OCI-LY3 (cell line): ENCODE results near the gene HADH.

Experiments
- EZH2phosphoT487 ChIP-seq: fragments of 200-600 bp; shearing (Covaris generic); IDR thresholded peaks from 2 replicates; pipeline ENCODE4 v1.6.1; 2018; ENCODE audit warnings: antibody characterized with exemption, mixed run types, low read depth
- TF ChIP-seq, protein P1 (sequence below): fragments of 200-600, 300-600 bp; sonication (generic); IDR thresholded peaks from 2 replicates; pipeline ENCODE4 v1.5.1; 2014; ENCODE audit warnings: antibody characterized with exemption, low read length, low read depth

GRCh38 chr4:108006361-108006760, 16.7 kb downstream of the HADH start:
- TF ChIP-seq, protein P1, sequence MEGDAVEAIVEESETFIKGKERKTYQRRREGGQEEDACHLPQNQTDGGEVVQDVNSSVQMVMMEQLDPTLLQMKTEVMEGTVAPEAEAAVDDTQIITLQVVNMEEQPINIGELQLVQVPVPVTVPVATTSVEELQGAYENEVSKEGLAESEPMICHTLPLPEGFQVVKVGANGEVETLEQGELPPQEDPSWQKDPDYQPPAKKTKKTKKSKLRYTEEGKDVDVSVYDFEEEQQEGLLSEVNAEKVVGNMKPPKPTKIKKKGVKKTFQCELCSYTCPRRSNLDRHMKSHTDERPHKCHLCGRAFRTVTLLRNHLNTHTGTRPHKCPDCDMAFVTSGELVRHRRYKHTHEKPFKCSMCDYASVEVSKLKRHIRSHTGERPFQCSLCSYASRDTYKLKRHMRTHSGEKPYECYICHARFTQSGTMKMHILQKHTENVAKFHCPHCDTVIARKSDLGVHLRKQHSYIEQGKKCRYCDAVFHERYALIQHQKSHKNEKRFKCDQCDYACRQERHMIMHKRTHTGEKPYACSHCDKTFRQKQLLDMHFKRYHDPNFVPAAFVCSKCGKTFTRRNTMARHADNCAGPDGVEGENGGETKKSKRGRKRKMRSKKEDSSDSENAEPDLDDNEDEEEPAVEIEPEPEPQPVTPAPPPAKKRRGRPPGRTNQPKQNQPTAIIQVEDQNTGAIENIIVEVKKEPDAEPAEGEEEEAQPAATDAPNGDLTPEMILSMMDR, result no peak
- TF ChIP-seq EZH2phosphoT487, result no peak
